HEK293T (cell line): ENCODE measurements around the gene RINL.

Experiments
- CTCF ChIA-PET: fragments of 350-600 bp; formaldehyde crosslinking; extraction: SDS; loops from one replicate; lab custom pipeline; 2021; ENCODE audit warnings: antibody characterized with exemption, inconsistent platforms; lab: Yijun Ruan, JAX
- POLR2A ChIA-PET: fragments of 350-600 bp; formaldehyde crosslinking; extraction: SDS; loops from one replicate; lab custom pipeline; 2020; ENCODE audit warnings: antibody characterized with exemption, inconsistent platforms; lab: Yijun Ruan, JAX
- DNase-seq: peaks from one replicate; pipeline ENCODE4 v3.0.0; 2012; ENCODE audit warnings: mixed read lengths; ENCODE audit errors: extremely low spot score
- ARNT ChIP-seq: fragments of 450-650 bp; IDR thresholded peaks from 2 replicates; pipeline ENCODE4 v1.6.1; 2017; ENCODE audit warnings: mild to moderate bottlenecking
- BHLHE40 ChIP-seq: fragments of 450-650 bp; IDR thresholded peaks from 2 replicates; pipeline ENCODE4 v1.6.1; 2016; ENCODE audit warnings: mild to moderate bottlenecking, moderate library complexity, borderline replicate concordance
- CTBP1 ChIP-seq: fragments of 450-650 bp; IDR thresholded peaks from 2 replicates; pipeline ENCODE4 v1.6.1; 2016; ENCODE audit warnings: borderline replicate concordance
- ELF4 ChIP-seq: fragments of 450-650 bp; IDR thresholded peaks from 2 replicates; pipeline ENCODE4 v1.6.1; 2017; ENCODE audit warnings: antibody characterized with exemption
- FOXA1 ChIP-seq: fragments of 450-650 bp; IDR thresholded peaks from 2 replicates; pipeline ENCODE4 v1.6.1; 2016; ENCODE audit warnings: mild to moderate bottlenecking
- FOXK2 ChIP-seq: fragments of 450-650 bp; IDR thresholded peaks from 2 replicates; pipeline ENCODE4 v1.6.1; 2016; ENCODE audit warnings: mild to moderate bottlenecking
- FOXM1 ChIP-seq: fragments of 450-650 bp; IDR thresholded peaks from 2 replicates; pipeline ENCODE4 v1.6.1; 2017; ENCODE audit warnings: mild to moderate bottlenecking, borderline replicate concordance
- HDGF ChIP-seq: fragments of 450-650 bp; IDR thresholded peaks from 2 replicates; pipeline ENCODE4 v1.6.1; 2017; ENCODE audit warnings: antibody characterized with exemption, borderline replicate concordance
- L3MBTL2 ChIP-seq: fragments of 450-650 bp; conservative IDR thresholded peaks from 2 replicates; pipeline ENCODE4 v1.6.1; 2016; ENCODE audit warnings: mild to moderate bottlenecking
- LEF1 ChIP-seq: fragments of 450-650 bp; IDR thresholded peaks from 2 replicates; pipeline ENCODE4 v1.6.1; 2017; ENCODE audit warnings: mild to moderate bottlenecking, borderline replicate concordance
- NFRKB ChIP-seq: fragments of 450-650 bp; IDR thresholded peaks from 2 replicates; pipeline ENCODE4 v1.6.1; 2016; ENCODE audit warnings: mild to moderate bottlenecking, moderate library complexity
- PKNOX1 ChIP-seq: fragments of 450-650 bp; IDR thresholded peaks from 2 replicates; pipeline ENCODE4 v1.6.1; 2016
- SP1 ChIP-seq: fragments of 450-650 bp; IDR thresholded peaks from 2 replicates; pipeline ENCODE4 v1.6.1; 2017
- SUZ12 ChIP-seq: fragments of 450-650 bp; IDR thresholded peaks from 2 replicates; pipeline ENCODE4 v1.6.1; 2016; ENCODE audit warnings: mild to moderate bottlenecking
- TARDBP ChIP-seq: fragments of 450-650 bp; IDR thresholded peaks from 2 replicates; pipeline ENCODE4 v1.6.1; 2016
- ZNF384 ChIP-seq: fragments of 450-650 bp; IDR thresholded peaks from 2 replicates; pipeline ENCODE4 v1.6.1; 2016

Gene RINL

GRCh38 chr19:38920602-38921419 lies 42.7 kb upstream of the RINL start:
- no peak for DNase-seq
- POLR2A ChIA-PET, result interaction anchor here (0.7 to 1.2 kb wide), 2 partner anchors 9 to 14 kb away, joined by 3 read pairs; partner anchors contain the start of genes MRPS12 and SARS2
- TF ChIP-seq LEF1 (no peak), TARDBP (peak; percentile 83)
- CTCF ChIA-PET, result no interaction called here

DNA sequence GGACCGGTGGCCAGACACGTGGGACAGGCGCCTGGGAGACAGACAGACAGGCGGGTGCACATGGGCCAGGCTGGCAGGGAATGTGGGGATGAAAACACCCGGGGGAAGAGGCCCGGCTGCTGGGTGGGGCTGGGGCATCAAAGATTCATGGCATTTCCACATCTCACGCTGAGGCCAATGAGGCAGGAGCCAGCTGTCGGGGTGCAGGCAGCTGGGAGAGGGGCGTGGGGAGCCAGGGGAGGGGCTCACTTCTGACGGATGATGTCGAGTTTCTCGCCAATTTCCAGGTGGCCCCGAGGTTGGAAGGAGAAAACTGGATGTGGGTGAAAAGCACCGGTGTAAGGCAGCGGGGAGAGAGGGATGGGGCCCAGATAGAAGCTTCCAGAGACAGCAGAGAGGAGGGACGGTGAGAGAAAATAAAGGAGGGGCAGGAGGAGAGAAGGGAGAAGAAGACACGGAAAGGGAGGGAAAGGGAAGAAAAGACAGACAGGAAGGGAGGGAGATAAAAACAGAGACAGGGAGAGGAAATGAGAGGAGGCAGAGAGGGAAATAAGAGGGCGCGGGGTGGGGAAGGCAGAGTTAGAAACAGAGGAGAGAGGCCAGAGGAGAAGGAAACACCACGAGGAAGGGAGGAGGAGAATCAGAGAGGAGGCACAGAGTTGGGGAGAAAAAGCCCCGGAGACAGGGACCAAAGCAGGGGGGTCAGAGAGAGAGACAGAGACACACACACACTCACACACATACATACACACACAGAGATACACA lies 41.9 kb upstream of the RINL start:
- ChIA-PET CTCF (interaction anchor here (1.5 kb wide), 1 partner anchor 10 kb away, joined by 3 read pairs; the partner anchor contains the start of genes MRPS12 and SARS2), POLR2A (interaction anchor here (1.5 kb wide), 1 partner anchor 10 kb away, joined by 6 read pairs; the partner anchor contains the start of genes MRPS12 and SARS2)
- no peak for DNase-seq
- no peak for TF ChIP-seq FOXM1
- no peak for TF ChIP-seq ELF4
- TF ChIP-seq CTBP1, result no peak
- TF ChIP-seq TARDBP, result no peak
- no peak for TF ChIP-seq FOXK2
- TF ChIP-seq L3MBTL2, result no peak
- no peak for TF ChIP-seq ARNT
- TF ChIP-seq LEF1, result no peak
- TF ChIP-seq BHLHE40, result no peak
- no peak for TF ChIP-seq NFRKB
- no peak for TF ChIP-seq ZNF384
- TF ChIP-seq SUZ12, result no peak
- no peak for TF ChIP-seq HDGF
- no peak for TF ChIP-seq SP1
- TF ChIP-seq FOXA1, result no peak
- TF ChIP-seq PKNOX1, result no peak

GRCh38 chr19:38918526-38918925 lies 40.5 kb upstream of the RINL start:
- CTCF ChIA-PET, result interaction anchor here (1.5 kb wide), 1 partner anchor 12 kb away, joined by 3 read pairs; the partner anchor contains the start of genes MRPS12 and SARS2
- POLR2A ChIA-PET, result interaction anchor here (1.5 kb wide), 1 partner anchor 12 kb away, joined by 6 read pairs; the partner anchor contains the start of genes MRPS12 and SARS2
- DNase-seq, result no peak
- TF ChIP-seq BHLHE40 (no peak), HDGF (no peak), SUZ12 (no peak), ZNF384 (no peak), L3MBTL2 (no peak), ELF4 (no peak), PKNOX1 (no peak), ARNT (no peak), LEF1 (no peak), SP1 (no peak), FOXA1 (no peak), NFRKB (no peak), CTBP1 (no peak), FOXK2 (no peak), FOXM1 (no peak), TARDBP (no peak)

DNA sequence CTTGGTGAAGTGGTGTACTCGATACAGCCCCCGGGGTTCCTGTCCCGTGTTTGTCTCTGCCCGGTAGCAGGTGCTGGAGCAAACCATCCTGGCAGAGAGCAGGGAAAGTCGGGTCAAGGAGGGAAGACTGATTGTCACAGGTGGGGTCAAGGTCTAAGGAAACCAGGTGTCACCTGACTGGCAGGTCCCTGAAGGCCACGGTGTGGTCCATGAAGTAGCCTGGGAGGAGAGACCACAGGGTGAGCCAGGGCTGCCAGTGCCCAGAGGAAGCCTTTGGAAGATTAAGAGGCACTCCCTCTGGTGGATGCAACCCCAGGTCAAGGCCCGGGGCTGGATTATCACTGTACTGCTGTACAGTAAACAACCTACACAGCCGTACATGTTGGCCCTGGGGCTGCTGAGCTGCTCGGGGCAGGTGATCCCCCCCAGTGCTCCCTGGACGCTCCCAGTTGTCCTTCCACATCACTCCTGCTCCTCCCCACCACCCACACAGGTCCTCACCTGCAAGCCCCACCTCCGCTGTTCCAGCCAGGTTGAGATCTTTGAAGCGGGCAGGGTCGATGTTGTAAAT lies 39.9 kb upstream of the RINL start:
- ChIA-PET POLR2A (interaction anchor here (1.5 kb wide), 1 partner anchor 12 kb away, joined by 6 read pairs; the partner anchor contains the start of genes MRPS12 and SARS2), CTCF (interaction anchor here (1.5 kb wide), 1 partner anchor 12 kb away, joined by 3 read pairs; the partner anchor contains the start of genes MRPS12 and SARS2)
- no peak for DNase-seq
- TF ChIP-seq FOXK2 (no peak), HDGF (no peak)

- TF ChIP-seq PKNOX1 (no peak), SUZ12 (no peak), CTBP1 (no peak), SP1 (no peak), ARNT (no peak)
- ChIA-PET CTCF (no interaction called here), POLR2A (no interaction called here)
- DNase-seq, result no peak
Observed at GRCh38 chr19:38917516-38917915, 39.4 kb upstream of the RINL start.
